A673 (cell line): ENCODE data around the gene NR2F2.

ENCODE experiments used
- EZH2 ChIP-seq: fragments of 200-600 bp; sonication (generic); IDR thresholded peaks from 2 replicates; pipeline ENCODE4 v1.6.1; 2017; ENCODE audit warnings: borderline replicate concordance, low read depth, mild to moderate bottlenecking, mixed read lengths, antibody characterized with exemption, low read length; ENCODE audit not compliant: poor library complexity, severe bottlenecking
- TF ChIP-seq, protein P1 (sequence below): fragments of 300-800, 200-600 bp; sonication (generic); conservative IDR thresholded peaks from 2 replicates; pipeline ENCODE4 v1.5.1; 2017; ENCODE audit warnings: low read depth, mild to moderate bottlenecking, antibody characterized with exemption, low read length, moderate library complexity, mixed read lengths

DNA sequence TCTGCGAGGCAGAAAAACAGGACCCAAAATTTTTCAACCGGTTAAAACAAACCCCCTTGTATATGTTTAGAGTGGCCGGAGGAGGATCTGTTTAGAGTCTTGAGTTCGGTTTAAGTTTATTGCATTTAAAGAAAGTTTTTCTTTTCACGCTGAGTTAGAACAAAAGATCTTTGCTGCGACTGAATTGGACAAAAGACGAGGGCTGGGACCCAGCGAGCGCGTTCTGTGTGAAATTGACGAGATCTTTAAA, 9.8 kb downstream of the NR2F2 start:
- TF ChIP-seq, protein P1, sequence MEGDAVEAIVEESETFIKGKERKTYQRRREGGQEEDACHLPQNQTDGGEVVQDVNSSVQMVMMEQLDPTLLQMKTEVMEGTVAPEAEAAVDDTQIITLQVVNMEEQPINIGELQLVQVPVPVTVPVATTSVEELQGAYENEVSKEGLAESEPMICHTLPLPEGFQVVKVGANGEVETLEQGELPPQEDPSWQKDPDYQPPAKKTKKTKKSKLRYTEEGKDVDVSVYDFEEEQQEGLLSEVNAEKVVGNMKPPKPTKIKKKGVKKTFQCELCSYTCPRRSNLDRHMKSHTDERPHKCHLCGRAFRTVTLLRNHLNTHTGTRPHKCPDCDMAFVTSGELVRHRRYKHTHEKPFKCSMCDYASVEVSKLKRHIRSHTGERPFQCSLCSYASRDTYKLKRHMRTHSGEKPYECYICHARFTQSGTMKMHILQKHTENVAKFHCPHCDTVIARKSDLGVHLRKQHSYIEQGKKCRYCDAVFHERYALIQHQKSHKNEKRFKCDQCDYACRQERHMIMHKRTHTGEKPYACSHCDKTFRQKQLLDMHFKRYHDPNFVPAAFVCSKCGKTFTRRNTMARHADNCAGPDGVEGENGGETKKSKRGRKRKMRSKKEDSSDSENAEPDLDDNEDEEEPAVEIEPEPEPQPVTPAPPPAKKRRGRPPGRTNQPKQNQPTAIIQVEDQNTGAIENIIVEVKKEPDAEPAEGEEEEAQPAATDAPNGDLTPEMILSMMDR, result no peak
- TF ChIP-seq EZH2, result no peak
